Stimulated activated CD8-positive, alpha-beta memory T cell treated with anti-CD3 and anti-CD28 coated beads, Interleukin-12 subunit alpha, Interleukin-12 subunit beta, amount 100 ng/mL, for 24 hours (primary cell): ENCODE data around the gene TUBA1A.
A peak's percentile ranks its signal among the peaks of the same experiment; 100 is the strongest.
"Not testable (repeated sequence)": the region's sequence is repeated elsewhere in the genome, so short reads cannot be mapped to it uniquely, and the experiment has no call there.

ENCODE experiments used
- DNase-seq: peaks from one replicate; pipeline ENCODE4 v3.0.0-alpha.2; 2020; ENCODE audit errors: extremely low read depth

Gene TUBA1A

DNA sequence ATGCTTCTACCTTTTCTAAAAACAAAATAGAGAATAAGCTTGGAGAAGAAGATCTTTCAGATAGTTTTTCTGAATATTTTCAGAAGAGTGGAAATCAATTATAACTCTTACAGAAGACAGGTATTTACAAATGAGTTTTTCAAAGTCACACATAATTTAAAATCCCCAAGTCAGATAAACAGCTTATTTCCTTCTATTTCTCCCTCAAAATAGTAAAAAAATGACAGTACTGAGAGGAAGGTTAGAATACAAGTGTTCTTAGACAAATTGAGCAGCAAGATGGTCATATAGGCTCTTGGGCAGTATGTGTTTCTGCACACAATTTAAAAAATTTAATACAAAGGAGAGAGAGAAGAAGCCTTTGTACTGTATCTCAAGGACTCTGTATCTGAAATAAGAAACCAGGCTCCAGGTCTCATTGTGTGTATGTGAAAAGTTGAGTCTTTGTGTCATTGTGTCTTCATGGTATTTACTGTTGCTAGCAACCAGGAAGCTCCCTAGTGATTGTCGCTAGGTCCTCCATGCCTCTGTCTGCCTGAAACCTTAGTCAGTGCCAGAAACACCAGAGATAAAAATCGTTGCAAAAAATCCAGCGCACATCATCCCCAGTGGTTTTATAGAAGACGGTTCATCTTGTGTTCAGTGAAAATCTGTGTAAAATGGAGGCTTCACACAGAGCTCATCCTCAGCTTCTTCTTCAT, 12.9 kb upstream of the TUBA1A start:
- DNase-seq: no peak

GRCh38 chr12:49200919-49201594, 12.2 kb upstream of the TUBA1A start:
- no peak for DNase-seq

DNA sequence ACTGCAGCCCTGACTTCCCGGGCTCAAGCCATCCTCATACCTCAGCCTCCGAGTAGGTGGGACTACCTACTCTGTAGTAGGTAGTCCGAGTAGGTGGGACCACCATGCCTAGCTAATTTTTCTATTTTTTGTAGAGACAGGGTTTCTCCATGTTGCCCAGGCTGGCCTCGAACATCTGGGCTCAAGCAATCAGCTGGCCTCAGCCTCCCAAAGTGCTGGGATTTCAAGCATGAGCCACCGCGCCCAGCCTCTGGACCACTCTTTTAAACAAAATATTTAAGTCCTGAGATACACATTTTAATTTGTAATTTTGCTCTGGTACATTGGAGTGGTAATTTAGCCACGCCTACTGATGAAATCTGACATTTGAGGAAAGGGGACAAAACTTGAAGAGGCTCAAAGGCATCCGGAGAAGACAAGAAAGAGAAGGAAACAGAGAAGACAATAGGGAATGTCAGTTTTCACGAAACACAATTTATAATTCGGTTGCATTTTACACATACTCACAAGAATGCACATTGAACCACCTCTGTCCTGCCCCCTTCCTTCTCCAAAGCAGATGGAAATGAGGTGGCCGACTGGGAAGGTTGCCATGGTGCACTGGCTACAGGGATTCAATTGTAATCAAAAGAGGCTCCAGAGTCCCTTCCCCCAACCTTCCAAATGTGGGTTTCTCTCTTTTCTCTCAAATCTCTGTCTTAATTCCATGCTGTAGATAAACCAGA, 9.7 kb upstream of the TUBA1A start:
- no peak for DNase-seq

- DNase-seq: no peak
Measured at GRCh38 chr12:49197256-49197655, 8.4 kb upstream of the TUBA1A start.

DNA sequence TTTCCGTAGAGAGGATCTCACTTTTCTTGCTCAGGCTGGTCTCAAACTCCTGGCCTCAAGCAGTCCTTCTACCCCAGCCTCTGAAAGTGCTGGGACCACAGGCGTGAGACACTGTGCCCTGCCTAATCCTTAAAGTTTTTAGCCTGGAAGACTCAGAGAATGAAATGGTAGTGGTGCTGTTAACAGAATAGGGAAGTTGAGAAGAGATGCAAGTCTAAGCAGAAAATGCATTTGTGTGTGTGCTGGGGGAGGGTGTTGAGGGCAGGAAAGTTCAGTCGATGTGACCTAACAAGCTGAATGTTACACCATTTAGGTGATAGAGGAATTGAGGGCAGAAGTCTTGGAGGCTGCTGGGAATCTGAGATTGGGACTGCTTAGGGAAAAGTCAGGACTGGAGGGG, 6.9 kb upstream of the TUBA1A start:
- no peak for DNase-seq

GRCh38 chr12:49193746-49194145, 4.9 kb upstream of the TUBA1A start:
- DNase-seq: not testable (repeated sequence)

DNA sequence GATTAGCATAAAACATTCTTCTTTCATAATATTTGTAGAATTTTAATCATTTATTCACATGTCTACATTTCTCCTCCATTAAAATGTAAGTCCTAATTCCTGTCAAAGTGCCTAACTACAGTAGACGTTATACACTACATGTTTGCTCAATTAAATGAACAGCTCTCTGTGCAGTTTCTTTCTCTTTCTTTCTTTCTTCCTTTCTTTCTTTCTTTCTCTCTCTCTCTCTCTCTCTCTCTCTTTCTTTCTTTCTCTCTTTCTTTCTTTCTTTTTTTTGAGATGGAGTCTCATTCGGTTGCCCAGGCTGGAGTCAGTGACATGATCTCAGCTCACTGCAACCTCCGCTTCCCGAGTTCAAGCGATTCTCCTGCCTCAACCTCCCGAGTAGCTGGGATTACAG, 2.6 kb upstream of the TUBA1A start:
- DNase-seq: not testable (repeated sequence)

GRCh38 chr12:49190974-49191373, 2.1 kb upstream of the TUBA1A start:
- DNase-seq: no peak

- no peak for DNase-seq
Measured at GRCh38 chr12:49189731-49190716, 1.1 kb upstream of the TUBA1A start.

DNA sequence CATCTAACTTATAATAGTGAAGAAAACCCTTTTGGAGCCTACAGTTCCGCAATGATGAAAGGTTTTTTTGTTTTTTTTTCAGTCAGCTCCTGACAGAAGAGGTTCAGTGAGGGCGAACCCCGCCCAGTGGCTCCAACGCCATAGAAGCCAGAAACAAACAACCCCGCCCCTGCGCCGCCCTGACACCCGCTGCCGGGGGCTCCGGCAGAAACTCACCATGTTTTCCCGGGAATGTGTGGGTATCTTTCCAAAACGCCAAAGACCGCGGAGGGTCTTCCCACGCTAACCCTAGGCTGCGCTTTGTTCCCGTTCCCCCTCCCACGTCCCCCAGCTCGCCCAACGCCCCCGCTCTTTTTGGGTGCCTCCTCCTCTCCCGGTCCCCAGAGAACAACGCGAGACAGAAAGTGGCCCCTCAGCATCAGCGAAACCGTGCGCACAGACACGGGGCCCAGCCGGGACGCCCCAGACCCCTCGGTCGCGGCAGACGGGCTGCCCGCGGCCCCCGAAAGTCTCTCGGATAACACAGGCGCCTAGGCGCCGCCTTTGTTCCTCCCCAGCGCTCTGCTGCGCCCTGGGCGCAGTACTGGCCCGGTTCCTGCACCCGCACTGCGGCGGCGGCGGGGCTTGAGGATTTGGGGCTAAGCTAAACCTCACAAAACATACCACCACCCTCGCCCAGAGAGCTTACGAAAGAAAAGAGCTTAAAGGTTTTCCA, 522 bp downstream of the TUBA1A start:
- peak; percentile 46 for DNase-seq

- DNase-seq: no peak
Measured at GRCh38 chr12:49187184-49187583, 1.7 kb downstream of the TUBA1A start.

- DNase-seq: not testable (repeated sequence)
Measured at GRCh38 chr12:49186307-49186706, 2.6 kb downstream of the TUBA1A start.

GRCh38 chr12:49184697-49185096, 4.2 kb downstream of the TUBA1A start:
- DNase-seq: not testable (repeated sequence)

GRCh38 chr12:49183214-49183950, 5.5 kb downstream of the TUBA1A start:
- DNase-seq: not testable (repeated sequence)

- DNase-seq: no peak
Measured at GRCh38 chr12:49174218-49174617, 14.7 kb downstream of the TUBA1A start.

DNA sequence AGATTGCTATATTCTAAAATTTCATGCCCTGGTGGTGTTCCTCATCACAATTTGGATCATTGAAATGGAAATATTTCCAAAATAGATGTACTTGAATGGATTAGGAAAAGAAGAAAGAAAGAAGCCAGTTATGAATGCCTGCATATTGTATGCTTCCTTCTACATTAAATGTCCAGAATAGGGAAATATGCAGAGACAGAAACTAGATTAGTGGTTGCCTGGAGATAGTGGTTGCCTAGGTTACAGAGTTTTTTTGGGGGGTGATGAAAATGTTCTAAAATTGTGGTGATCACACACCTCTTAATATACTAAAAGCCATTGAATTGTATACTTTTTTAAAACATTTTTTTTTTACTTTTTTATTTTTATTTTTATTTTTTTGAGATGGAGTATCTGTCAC, 18.0 kb downstream of the TUBA1A start:
- DNase-seq: no peak

DNA sequence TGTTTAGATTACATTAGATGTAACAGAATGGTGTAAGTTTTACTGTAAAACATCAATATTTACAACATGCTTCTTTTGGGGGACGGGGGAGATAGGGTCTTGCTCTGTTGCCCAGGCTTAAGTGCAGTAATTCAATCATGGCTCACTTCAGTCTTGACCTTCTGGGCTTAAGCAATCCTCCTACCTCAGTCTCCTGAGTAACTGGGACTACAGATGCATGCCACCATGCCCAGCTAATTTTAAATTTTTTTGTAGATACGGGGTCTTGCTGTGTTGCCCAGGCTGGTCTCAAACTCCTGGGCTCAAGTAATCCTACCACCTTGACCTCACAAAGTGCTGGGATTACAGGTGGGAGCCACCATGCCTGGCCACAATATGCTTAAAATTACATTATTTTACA, 23.8 kb downstream of the TUBA1A start:
- no peak for DNase-seq

DNA sequence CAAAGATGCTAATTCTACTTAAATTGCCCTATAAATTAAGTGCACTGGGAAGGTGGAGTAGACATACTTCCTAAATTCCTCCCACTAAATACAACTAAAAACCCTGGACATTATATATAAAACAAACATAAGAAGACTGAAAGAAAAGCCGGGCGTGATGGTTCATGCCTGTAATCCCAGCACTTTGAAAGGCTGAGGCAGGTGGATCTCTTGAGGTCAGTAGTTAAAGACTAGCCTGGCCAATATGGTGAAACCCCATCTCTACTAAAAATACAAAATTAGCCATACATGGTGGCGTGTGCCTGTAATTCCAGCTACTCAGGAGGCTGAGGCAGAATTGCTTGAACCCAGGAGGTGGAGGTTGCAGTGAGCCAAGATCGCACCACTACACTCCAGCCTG, 27.0 kb downstream of the TUBA1A start:
- not testable (repeated sequence) for DNase-seq

DNA sequence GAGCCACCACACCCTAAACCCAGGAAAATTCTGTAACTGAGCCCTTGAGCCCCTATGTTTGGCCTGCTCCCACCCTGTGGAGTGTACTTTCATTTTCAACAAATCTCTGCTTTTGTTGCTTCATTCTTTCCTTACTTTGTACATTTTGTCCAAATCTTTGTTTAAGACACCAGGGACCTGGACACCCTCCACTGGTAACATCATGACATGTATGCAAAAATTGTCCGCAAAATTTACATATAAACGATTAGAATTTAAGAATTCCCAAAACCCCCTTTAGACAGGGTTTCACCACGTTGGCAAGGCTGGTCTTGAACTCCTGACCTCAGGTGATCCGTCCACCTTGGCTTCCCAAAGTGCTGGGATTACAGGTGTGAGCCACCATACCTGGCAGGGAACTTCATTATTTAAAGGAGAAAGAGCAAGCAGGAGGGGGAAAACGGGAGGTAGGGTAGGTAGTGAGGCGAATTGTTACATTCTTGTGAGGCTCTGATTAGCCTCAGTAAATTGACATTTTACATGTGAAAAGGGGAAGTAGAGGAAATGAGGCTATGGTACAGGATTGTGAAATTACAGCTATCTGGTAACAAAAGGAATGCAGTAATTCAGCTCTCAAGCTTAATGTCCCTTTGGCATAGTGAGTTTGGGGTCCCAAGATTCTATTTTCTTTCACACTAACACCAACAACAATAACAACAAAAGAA, 27.6 kb downstream of the TUBA1A start:
- no peak for DNase-seq

DNA sequence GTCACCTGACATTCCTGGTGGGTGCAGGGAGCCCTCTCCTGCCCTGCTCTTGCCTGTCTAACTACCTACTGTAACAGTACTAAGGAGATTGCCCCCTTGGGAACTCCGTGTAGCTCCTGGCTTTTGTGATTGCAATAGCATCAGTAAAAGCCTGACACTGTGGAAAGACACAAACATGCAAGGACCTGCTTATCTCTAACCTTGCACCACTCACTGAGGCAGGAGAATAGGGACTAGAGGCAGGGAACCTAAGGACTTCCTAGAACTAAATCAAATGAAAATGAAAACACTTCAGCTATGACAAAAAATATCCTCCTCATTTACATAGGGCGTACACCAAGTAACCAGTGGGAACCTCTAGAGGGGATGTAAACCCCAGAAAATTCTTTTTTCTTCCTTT, 28.5 kb downstream of the TUBA1A start:
- no peak for DNase-seq
